GM21367 (cell line): Measurements from ENCODE around the gene HOXA6.

Experiments
- ATAC-seq: cut with Tn5 transposase; IDR thresholded peaks from one replicate; pipeline ENCODE4 v1.9.1; 2021; ENCODE audit not compliant: unreplicated experiment

The HOXA6 gene

GRCh38 chr7:27111751-27112277, 35.8 kb downstream of the HOXA6 start:
- no peak for ATAC-seq

GRCh38 chr7:27111042-27111750, 36.4 kb downstream of the HOXA6 start:
- ATAC-seq: no peak

GRCh38 chr7:27110186-27111031, 37.2 kb downstream of the HOXA6 start:
- no peak for ATAC-seq

GRCh38 chr7:27109466-27110185, 37.9 kb downstream of the HOXA6 start:
- no peak for ATAC-seq

- ATAC-seq: no peak
Observed at GRCh38 chr7:27108390-27109127, 39.0 kb downstream of the HOXA6 start.

- ATAC-seq: no peak
Observed at GRCh38 chr7:27107391-27108381, 39.9 kb downstream of the HOXA6 start.

- no peak for ATAC-seq
Observed at GRCh38 chr7:27106901-27107240, 40.7 kb downstream of the HOXA6 start.

GRCh38 chr7:27106181-27106900, 41.2 kb downstream of the HOXA6 start:
- no peak for ATAC-seq

GRCh38 chr7:27105301-27106031, 42.1 kb downstream of the HOXA6 start:
- ATAC-seq: no peak

- ATAC-seq: no peak
Observed at GRCh38 chr7:27104341-27105058, 43.1 kb downstream of the HOXA6 start.

GRCh38 chr7:27103489-27104226, 43.9 kb downstream of the HOXA6 start:
- no peak for ATAC-seq

GRCh38 chr7:27102581-27103442, 44.8 kb downstream of the HOXA6 start, which contains the start of gene HOXA2:
HOXA2 (minus strand) TSS chr7:27102683; CDS start chr7:27102500, 183 bp downstream.
- ATAC-seq: no peak

- no peak for ATAC-seq
Observed at GRCh38 chr7:27101957-27102580, 45.5 kb downstream of the HOXA6 start.

GRCh38 chr7:27101171-27101956, 46.2 kb downstream of the HOXA6 start:
- ATAC-seq: no peak

GRCh38 chr7:27100694-27101170, 46.8 kb downstream of the HOXA6 start:
- ATAC-seq: no peak
